Right atrium auricular region (tissue), 2 donors: Measurements from ENCODE around the gene DNAH2. TPM values are rescaled to one million over a fixed set of nuclear protein-coding genes. Genes with fewer than 3 reads are reported as not detected.

ENCODE experiments used
- DNase-seq: peaks from one replicate; pipeline ENCODE4 v3.0.0-alpha.2; 2019; ENCODE audit warnings: low spot score
- H3K27ac ChIP-seq, 2 donors: fragments of 200-600 bp; sonication (generic); 1 replicate in 1 of 2; 2 replicates in 1 of 2; pipeline ENCODE4 v1.5.1; 2016 to 2019
- H3K27me3 ChIP-seq, 2 donors: fragments of 200-600 bp; sonication (generic); one replicate each; pipeline versions ENCODE4 v1.5.1 to v1.6.0; 2017 to 2019
- H3K36me3 ChIP-seq: fragments of 200-600 bp; sonication (generic); one replicate; pipeline ENCODE4 v1.5.1; 2016
- H3K4me1 ChIP-seq, 2 donors: fragments of 200-600 bp; sonication (generic); one replicate each; pipeline versions ENCODE4 v1.5.1 to v1.6.0; 2017 to 2019
- H3K4me3 ChIP-seq, 2 donors: fragments of 200-600 bp; sonication (generic); 1 replicate in 1 of 2; 2 replicates in 1 of 2; pipeline ENCODE4 v1.5.1; 2017 to 2019; ENCODE audit warnings: mild to moderate bottlenecking in 1 of 2, moderate library complexity in 1 of 2
- H3K9me3 ChIP-seq, 2 donors: fragments of 200-600 bp; sonication (generic); one replicate each; pipeline ENCODE4 v1.5.1; 2019
- CTCF ChIP-seq, 2 donors: fragments of 200-600 bp; sonication (generic); IDR thresholded peaks; one replicate each; pipeline ENCODE4 v1.5.1; 2019; ENCODE audit warnings: antibody characterized with exemption in 2 of 2
- total RNA-seq, 2 donors: library from RNA; depleted of rRNA; stranded (reverse); fragments of >200 nt; gene quantifications; one replicate each; pipeline ENCODE4 v1.1.0, GENCODE V29; 2016

Gene DNAH2
- total RNA-seq, 2 donors from 2014 or later: 0.08 TPM; not detected in 1

GRCh38 chr17:7841396-7841914 lies 123.9 kb downstream of the DNAH2 start:
- Histone ChIP-seq H3K27ac (peak overlapping the region; percentile 98 to 100), H3K4me1 (peaks cover 0 to 64% of the 10 kb centered on the region in 2 donors), H3K36me3 (no peaks in the 10 kb centered on the region), H3K4me3 (peak overlapping the region; percentile 56 to 73), H3K9me3 (no peaks in the 10 kb centered on the region), H3K27me3 (no peaks in the 10 kb centered on the region)
- peak in 1 of 2 donors; percentile 70 for TF ChIP-seq CTCF (IDR thresholded peaks at IDR 0.05)
- DNase-seq: peak; percentile 97

- Histone ChIP-seq H3K4me3 (peak overlapping the region; percentile 56 to 73), H3K36me3 (peaks cover 2% of the 10 kb centered on the region), H3K27me3 (no peaks in the 10 kb centered on the region), H3K9me3 (no peaks in the 10 kb centered on the region), H3K4me1 (peaks cover 0 to 59% of the 10 kb centered on the region in 2 donors), H3K27ac (peak overlapping the region; percentile 98 to 100)
- TF ChIP-seq CTCF (IDR thresholded peaks at IDR 0.05): no peak
- peak; percentile 93 for DNase-seq
Measured at GRCh38 chr17:7841915-7842379, 124.4 kb downstream of the DNAH2 start.

GRCh38 chr17:7842380-7843256 lies 125.1 kb downstream of the DNAH2 start:
- peak; percentile 92 for DNase-seq
- Histone ChIP-seq H3K27ac (peak overlapping the region; percentile 98 to 100), H3K9me3 (no peaks in the 10 kb centered on the region), H3K27me3 (no peaks in the 10 kb centered on the region), H3K4me1 (peaks cover 0 to 53% of the 10 kb centered on the region in 2 donors), H3K36me3 (peaks cover 9% of the 10 kb centered on the region), H3K4me3 (peak overlapping the region; percentile 56 to 73)
- no peak for TF ChIP-seq CTCF (IDR thresholded peaks at IDR 0.05)

GRCh38 chr17:7843257-7843535 lies 125.7 kb downstream of the DNAH2 start:
- TF ChIP-seq CTCF (IDR thresholded peaks at IDR 0.05): no peak
- peak overlapping the region; percentile 56 to 73 for H3K4me3 ChIP-seq
- no peaks in the 10 kb centered on the region for H3K27me3 ChIP-seq
- peak overlapping the region; percentile 98 to 100 for H3K27ac ChIP-seq
- peaks cover 0 to 47% of the 10 kb centered on the region in 2 donors for H3K4me1 ChIP-seq
- H3K36me3 ChIP-seq: peaks cover 15% of the 10 kb centered on the region
- H3K9me3 ChIP-seq: no peaks in the 10 kb centered on the region
- no peak for DNase-seq

- peak; percentile 88 for DNase-seq
- no peak for TF ChIP-seq CTCF (IDR thresholded peaks at IDR 0.05)
- Histone ChIP-seq H3K9me3 (no peaks in the 10 kb centered on the region), H3K27me3 (no peaks in the 10 kb centered on the region), H3K4me1 (peaks cover 0 to 42% of the 10 kb centered on the region in 2 donors), H3K36me3 (peaks cover 19% of the 10 kb centered on the region), H3K27ac (peak overlapping the region; percentile 98 to 100), H3K4me3 (peak overlapping the region; percentile 56 to 73)
Measured at GRCh38 chr17:7843536-7844291, 126.2 kb downstream of the DNAH2 start.
